ENCODE measurements around the gene HAO2. TPM values are rescaled to one million over a fixed set of nuclear protein-coding genes. Genes with fewer than 3 reads are reported as not detected.

Gene HAO2
- total and polyA plus RNA-seq, 4 donors, result not detected

GRCh38 chr1:119422631-119423030 lies 54.0 kb downstream of the HAO2 start:
- no peak overlapping the region for H3K4me3 ChIP-seq
- ATAC-seq (ENCODE audit: insufficient read depth, low FRiP score), result no peak
- no peak for TF ChIP-seq CTCF (IDR thresholded peaks at IDR 0.05; ENCODE audit: control extremely low read depth, extremely low read depth)

GRCh38 chr1:119428991-119429390 lies 60.4 kb downstream of the HAO2 start:
- no peak overlapping the region for H3K27ac ChIP-seq (ENCODE audit: low read depth in 1 of 2, low read length in 1 of 2)
- 85 to 99% methylated on average over 2 of the region's 2 CpGs for WGBS, 2 donors
- H3K9me3 ChIP-seq (ENCODE audit: control insufficient read depth in 4 of 4, insufficient read depth in 3 of 4, low read length in 3 of 4), result no peaks in the 10 kb centered on the region
- no peak for ATAC-seq (ENCODE audit: insufficient read depth, low FRiP score)
- H3K27me3 ChIP-seq (ENCODE audit: control insufficient read depth in 3 of 3, insufficient read depth in 3 of 3, low read length in 2 of 3), result no peaks in the 10 kb centered on the region
- no peak overlapping the region for H3K9ac ChIP-seq (ENCODE audit: insufficient read depth in 1 of 2, low read length in 2 of 2)
- DNase-seq, result no peak
- H3K36me3 ChIP-seq (ENCODE audit: control insufficient read depth in 4 of 4, insufficient read depth in 4 of 4, low read length in 4 of 4), result no peaks in the 10 kb centered on the region
- no peak overlapping the region for H3K4me3 ChIP-seq
- no peaks in the 10 kb centered on the region for H3K4me1 ChIP-seq (ENCODE audit: control insufficient read depth in 5 of 5, insufficient read depth in 5 of 5, low read length in 5 of 5)
- TF ChIP-seq CTCF (IDR thresholded peaks at IDR 0.05; ENCODE audit: control extremely low read depth, extremely low read depth), result no peak

More at GRCh38 chr1:119422631-119423030, 54.0 kb downstream of the HAO2 start:
- H3K9ac ChIP-seq (ENCODE audit: insufficient read depth in 1 of 2, low read length in 2 of 2), result no peak overlapping the region
- no peak overlapping the region for H3K27ac ChIP-seq (ENCODE audit: low read depth in 1 of 2, low read length in 1 of 2)
- no peaks in the 10 kb centered on the region for H3K4me1 ChIP-seq (ENCODE audit: control insufficient read depth in 5 of 5, insufficient read depth in 5 of 5, low read length in 5 of 5)
- H3K9me3 ChIP-seq (ENCODE audit: control insufficient read depth in 4 of 4, insufficient read depth in 3 of 4, low read length in 3 of 4), result no peaks in the 10 kb centered on the region
- H3K36me3 ChIP-seq (ENCODE audit: control insufficient read depth in 4 of 4, insufficient read depth in 4 of 4, low read length in 4 of 4), result no peaks in the 10 kb centered on the region
- no peak for DNase-seq
- no peaks in the 10 kb centered on the region for H3K27me3 ChIP-seq (ENCODE audit: control insufficient read depth in 3 of 3, insufficient read depth in 3 of 3, low read length in 2 of 3)

- H3K27me3 ChIP-seq (ENCODE audit: control insufficient read depth in 3 of 3, insufficient read depth in 3 of 3, low read length in 2 of 3), result no peaks in the 10 kb centered on the region
- no peak overlapping the region for H3K4me3 ChIP-seq
- H3K9ac ChIP-seq (ENCODE audit: insufficient read depth in 1 of 2, low read length in 2 of 2), result no peak overlapping the region
- no peaks in the 10 kb centered on the region for H3K4me1 ChIP-seq (ENCODE audit: control insufficient read depth in 5 of 5, insufficient read depth in 5 of 5, low read length in 5 of 5)
- no peak overlapping the region for H3K27ac ChIP-seq (ENCODE audit: low read depth in 1 of 2, low read length in 1 of 2)
- ATAC-seq (ENCODE audit: insufficient read depth, low FRiP score), result no peak
- DNase-seq, result no peak
- WGBS, 2 donors, result 63 to 66% methylated on average over 4 of the region's 4 CpGs
- no peak for TF ChIP-seq CTCF (IDR thresholded peaks at IDR 0.05; ENCODE audit: control extremely low read depth, extremely low read depth)
- H3K9me3 ChIP-seq (ENCODE audit: control insufficient read depth in 4 of 4, insufficient read depth in 3 of 4, low read length in 3 of 4), result no peaks in the 10 kb centered on the region
- H3K36me3 ChIP-seq (ENCODE audit: control insufficient read depth in 4 of 4, insufficient read depth in 4 of 4, low read length in 4 of 4), result no peaks in the 10 kb centered on the region
These were observed 61.1 kb downstream of the HAO2 start for GRCh38 chr1:119429687-119430086.

GRCh38 chr1:119430486-119430885 lies 61.9 kb downstream of the HAO2 start:
- H3K9ac ChIP-seq (ENCODE audit: insufficient read depth in 1 of 2, low read length in 2 of 2), result no peak overlapping the region
- no peaks in the 10 kb centered on the region for H3K27me3 ChIP-seq (ENCODE audit: control insufficient read depth in 3 of 3, insufficient read depth in 3 of 3, low read length in 2 of 3)
- H3K9me3 ChIP-seq (ENCODE audit: control insufficient read depth in 4 of 4, insufficient read depth in 3 of 4, low read length in 3 of 4), result no peaks in the 10 kb centered on the region
- DNase-seq (no peak), ATAC-seq (ENCODE audit: insufficient read depth, low FRiP score) (no peak)
- H3K27ac ChIP-seq (ENCODE audit: low read depth in 1 of 2, low read length in 1 of 2), result no peak overlapping the region
- H3K36me3 ChIP-seq (ENCODE audit: control insufficient read depth in 4 of 4, insufficient read depth in 4 of 4, low read length in 4 of 4), result no peaks in the 10 kb centered on the region
- TF ChIP-seq CTCF (IDR thresholded peaks at IDR 0.05; ENCODE audit: control extremely low read depth, extremely low read depth), result no peak
- no peak overlapping the region for H3K4me3 ChIP-seq
- 86 to 94% methylated on average over 2 of the region's 2 CpGs for WGBS, 2 donors
- no peaks in the 10 kb centered on the region for H3K4me1 ChIP-seq (ENCODE audit: control insufficient read depth in 5 of 5, insufficient read depth in 5 of 5, low read length in 5 of 5)
